Measurements from ENCODE around the gene METRNL.
"Not testable (repeated sequence)": the region's sequence is repeated elsewhere in the genome, so short reads cannot be mapped to it uniquely, and the experiment has no call there.

Gene METRNL

GRCh38 chr17:83125515-83126274 is 46.3 kb downstream of the METRNL start:
- DNase-seq, result no peak

GRCh38 chr17:83126275-83126811 is 46.9 kb downstream of the METRNL start:
- no peak for DNase-seq

- no peak for DNase-seq
These were observed 48.2 kb downstream of the METRNL start for GRCh38 chr17:83127431-83128160.

- DNase-seq, result no peak
These were observed 49.2 kb downstream of the METRNL start for GRCh38 chr17:83128306-83129240.

GRCh38 chr17:83129676-83130075 is 50.3 kb downstream of the METRNL start:
- no peak for DNase-seq

GRCh38 chr17:83131401-83132011 is 52.1 kb downstream of the METRNL start:
- no peak for DNase-seq

GRCh38 chr17:83132251-83133081 is 53.1 kb downstream of the METRNL start:
- DNase-seq, result no peak

- no peak for DNase-seq
These were observed 54.1 kb downstream of the METRNL start for GRCh38 chr17:83133302-83134121.

GRCh38 chr17:83134456-83134855 is 55.0 kb downstream of the METRNL start:
- not testable (repeated sequence) for DNase-seq

GRCh38 chr17:83135692-83136091 is 56.3 kb downstream of the METRNL start:
- no peak for DNase-seq

- DNase-seq, result no peak
These were observed 56.7 kb downstream of the METRNL start for GRCh38 chr17:83136156-83136555.

- no peak for DNase-seq
These were observed 57.5 kb downstream of the METRNL start for GRCh38 chr17:83136931-83137330.

GRCh38 chr17:83137523-83137922 is 58.1 kb downstream of the METRNL start:
- no peak for DNase-seq

- no peak for DNase-seq
These were observed 59.4 kb downstream of the METRNL start for GRCh38 chr17:83138820-83139219.

- not testable (repeated sequence) for DNase-seq
These were observed 60.3 kb downstream of the METRNL start for GRCh38 chr17:83139541-83140248.

- DNase-seq, result not testable (repeated sequence)
These were observed 60.8 kb downstream of the METRNL start for GRCh38 chr17:83140249-83140566.

GRCh38 chr17:83142619-83143018 is 63.2 kb downstream of the METRNL start:
- DNase-seq, result no peak

GRCh38 chr17:83143817-83144231 is 64.4 kb downstream of the METRNL start:
- DNase-seq, result no peak
